ENCODE data around the gene KLHL22. TPM values are rescaled to one million over a fixed set of nuclear protein-coding genes. Genes with fewer than 3 reads are reported as not detected.
A peak's percentile ranks its signal among the peaks of the same experiment; 100 is the strongest.
"Not testable (repeated sequence)": the region's sequence is repeated elsewhere in the genome, so short reads cannot be mapped to it uniquely, and the experiment has no call there.

Gene KLHL22
- total RNA-seq, 1 donor from 2014 or later = 58.4 TPM

DNA sequence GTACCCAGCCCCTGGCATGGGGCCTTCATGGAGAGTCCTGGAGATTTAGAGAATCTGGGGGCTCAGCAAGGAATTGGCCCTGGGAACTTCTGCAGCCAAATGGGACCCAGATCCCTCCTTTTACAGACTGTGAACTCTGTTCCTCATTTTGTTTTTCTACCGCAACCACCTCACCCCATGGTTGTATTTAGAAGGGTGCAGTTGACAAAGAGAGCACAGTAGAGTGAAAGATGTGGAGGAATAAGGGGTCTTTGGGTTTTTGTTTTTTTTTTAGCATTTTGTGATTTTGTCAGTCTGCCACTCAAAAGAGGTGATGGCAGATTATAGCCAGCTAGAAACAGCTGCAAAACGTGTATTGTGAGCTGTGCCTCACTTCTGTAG, 99.7 kb downstream of the KLHL22 start:
- Mint-ChIP-seq H3K9me3 (no peaks in the 10 kb centered on the region), H3K4me3 (peak overlapping the region; percentile 90), H3K27ac (no peak overlapping the region), H3K4me1 (peaks cover 37% of the 10 kb centered on the region), H3K27me3 (ENCODE audit: low read depth) (no peaks in the 10 kb centered on the region), H3K36me3 (peaks cover 6% of the 10 kb centered on the region)
- TF ChIP-seq, protein P1, sequence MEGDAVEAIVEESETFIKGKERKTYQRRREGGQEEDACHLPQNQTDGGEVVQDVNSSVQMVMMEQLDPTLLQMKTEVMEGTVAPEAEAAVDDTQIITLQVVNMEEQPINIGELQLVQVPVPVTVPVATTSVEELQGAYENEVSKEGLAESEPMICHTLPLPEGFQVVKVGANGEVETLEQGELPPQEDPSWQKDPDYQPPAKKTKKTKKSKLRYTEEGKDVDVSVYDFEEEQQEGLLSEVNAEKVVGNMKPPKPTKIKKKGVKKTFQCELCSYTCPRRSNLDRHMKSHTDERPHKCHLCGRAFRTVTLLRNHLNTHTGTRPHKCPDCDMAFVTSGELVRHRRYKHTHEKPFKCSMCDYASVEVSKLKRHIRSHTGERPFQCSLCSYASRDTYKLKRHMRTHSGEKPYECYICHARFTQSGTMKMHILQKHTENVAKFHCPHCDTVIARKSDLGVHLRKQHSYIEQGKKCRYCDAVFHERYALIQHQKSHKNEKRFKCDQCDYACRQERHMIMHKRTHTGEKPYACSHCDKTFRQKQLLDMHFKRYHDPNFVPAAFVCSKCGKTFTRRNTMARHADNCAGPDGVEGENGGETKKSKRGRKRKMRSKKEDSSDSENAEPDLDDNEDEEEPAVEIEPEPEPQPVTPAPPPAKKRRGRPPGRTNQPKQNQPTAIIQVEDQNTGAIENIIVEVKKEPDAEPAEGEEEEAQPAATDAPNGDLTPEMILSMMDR (IDR thresholded peaks at IDR 0.05; ENCODE audit: unreplicated experiment) = no peak
- no peak for DNase-seq (ENCODE audit: low spot score in 2 of 2, unreplicated experiment in 2 of 2)

DNA sequence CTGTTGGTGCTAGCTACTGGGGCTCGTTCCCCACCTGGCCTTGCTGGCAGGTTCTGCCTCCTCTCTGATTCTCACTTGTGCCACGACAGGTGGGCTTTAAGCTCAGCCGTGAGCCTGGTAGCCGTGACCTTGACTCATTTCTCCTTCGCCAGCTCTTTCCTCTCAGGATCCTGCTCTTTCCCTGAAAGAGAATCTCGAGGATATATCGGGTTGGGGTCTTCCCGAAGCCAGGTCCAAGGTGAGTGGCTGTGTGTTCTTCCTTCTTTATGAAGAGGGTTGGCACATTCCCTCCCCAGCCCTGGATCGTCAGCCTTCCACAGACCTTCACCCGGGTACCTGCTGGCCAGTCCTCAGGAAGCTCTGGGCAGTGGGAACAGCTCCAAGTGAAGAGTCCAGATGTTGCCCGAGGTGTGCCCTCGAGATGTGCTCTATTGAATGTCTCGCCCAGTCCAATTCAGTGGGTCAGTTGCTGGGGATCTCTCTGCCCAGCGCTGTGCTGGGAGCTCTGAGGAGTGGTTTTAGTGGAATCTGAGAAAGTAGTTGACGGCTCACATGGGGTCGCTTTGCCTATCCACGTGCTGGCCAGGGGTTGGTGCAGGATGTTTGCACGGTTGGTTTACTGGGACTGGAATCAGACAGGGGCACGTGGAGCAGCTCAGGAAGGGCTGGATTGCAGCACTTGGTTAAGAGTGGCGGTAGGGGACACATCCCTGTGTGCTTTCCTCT, 100.3 kb downstream of the KLHL22 start:
- peak overlapping the region; percentile 90 for H3K4me3 Mint-ChIP-seq
- TF ChIP-seq, protein P1 (IDR thresholded peaks at IDR 0.05; ENCODE audit: unreplicated experiment) = no peak
- peaks cover 37% of the 10 kb centered on the region for H3K4me1 Mint-ChIP-seq
- H3K27me3 Mint-ChIP-seq (ENCODE audit: low read depth) = no peaks in the 10 kb centered on the region
- H3K9me3 Mint-ChIP-seq = no peaks in the 10 kb centered on the region
- peak overlapping the region; percentile 79 for H3K27ac Mint-ChIP-seq
- peaks cover 6% of the 10 kb centered on the region for H3K36me3 Mint-ChIP-seq
- no peak for DNase-seq (ENCODE audit: low spot score in 2 of 2, unreplicated experiment in 2 of 2)

DNA sequence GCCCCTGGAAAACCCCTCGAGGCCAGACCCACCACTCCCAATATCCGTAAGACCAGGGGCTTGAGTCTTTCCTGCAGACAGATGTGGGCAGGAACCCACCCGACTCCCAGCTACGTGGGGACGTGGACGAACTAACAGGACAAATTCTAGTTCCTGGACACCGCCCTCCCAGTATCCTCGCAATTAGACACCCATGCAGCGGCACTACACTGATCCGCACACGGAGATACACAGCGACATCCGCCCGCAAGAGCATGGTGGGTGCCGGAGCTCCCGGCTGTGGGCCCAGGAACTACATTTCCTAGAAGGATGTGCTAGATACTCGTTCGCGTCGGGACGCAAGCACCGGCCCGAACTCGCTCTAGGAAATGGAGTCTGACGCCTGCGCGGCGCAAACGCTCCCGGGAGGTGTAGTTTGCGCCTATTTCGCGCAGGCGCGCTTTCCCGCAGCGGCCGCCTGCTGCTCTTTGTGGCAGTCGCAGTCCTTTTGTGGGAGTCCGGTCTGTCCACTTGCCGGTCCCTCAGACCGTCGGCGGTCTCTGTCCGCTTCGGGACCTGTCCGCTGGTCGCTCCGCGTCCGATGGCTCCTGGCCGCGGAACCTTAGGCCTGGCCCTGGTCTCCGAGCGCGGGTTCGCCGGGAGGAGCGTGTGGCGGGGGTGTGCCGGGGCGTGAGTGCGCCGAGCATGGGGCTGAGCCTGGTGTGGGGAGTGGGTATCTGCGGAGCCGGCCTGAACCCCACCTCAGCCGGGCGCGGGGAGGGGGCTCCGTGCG, 101.7 kb downstream of the KLHL22 start, which contains the start of gene ZNF74:
Gene ZNF74, plus strand, starts transcription at position 447 of the 772 bp plus-strand sequence. CDS start 478 bp downstream, outside the sequence.
- peaks cover 3% of the 10 kb centered on the region for H3K36me3 Mint-ChIP-seq
- peak within 1 kb of the TSS; percentile 90 for H3K4me3 Mint-ChIP-seq
- peak; percentile 80 to 87 for DNase-seq (ENCODE audit: low spot score in 2 of 2, unreplicated experiment in 2 of 2)
- TF ChIP-seq, protein P1 (IDR thresholded peaks at IDR 0.05; ENCODE audit: unreplicated experiment) = no peak
- peaks cover 32% of the 10 kb centered on the region for H3K4me1 Mint-ChIP-seq
- H3K27me3 Mint-ChIP-seq (ENCODE audit: low read depth) = no peaks in the 10 kb centered on the region
- H3K9me3 Mint-ChIP-seq = peaks cover 5% of the 10 kb centered on the region
- peak within 1 kb of the TSS; percentile 92 for H3K27ac Mint-ChIP-seq

DNA sequence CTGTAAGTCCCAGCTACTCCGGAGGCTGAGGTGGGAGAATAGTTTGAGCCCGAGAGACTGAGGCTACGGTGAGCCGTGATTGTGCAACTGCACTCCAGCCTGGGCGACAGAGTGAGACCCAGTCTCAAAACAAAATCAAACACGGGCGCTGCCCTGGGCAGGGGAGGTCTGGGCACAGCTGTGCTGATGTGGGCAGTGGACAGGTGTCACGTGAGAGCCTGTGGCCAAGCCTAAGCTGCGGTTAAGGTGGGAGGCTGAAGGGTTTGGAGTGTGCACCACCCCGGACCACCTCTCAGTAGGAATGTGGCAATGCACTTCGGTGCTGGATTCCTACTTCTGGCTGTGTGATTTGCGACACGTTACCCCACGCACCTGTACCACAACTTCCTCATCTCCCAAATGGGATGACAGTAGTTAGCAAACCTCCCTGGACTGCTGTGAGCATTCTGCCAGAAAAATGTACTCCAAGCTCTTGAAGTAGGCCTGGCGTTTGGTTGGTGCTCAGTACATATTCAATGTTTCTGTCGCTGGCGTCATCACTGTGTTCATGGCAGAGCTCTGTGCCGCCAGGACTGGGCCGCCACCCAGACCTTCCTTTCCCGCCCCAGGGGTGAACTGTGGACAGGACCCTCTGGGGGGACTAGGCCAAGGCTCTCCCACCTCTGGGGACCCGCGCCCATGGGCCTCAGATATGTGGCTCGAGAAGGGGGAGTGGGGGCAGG, 102.5 kb downstream of the KLHL22 start:
- Mint-ChIP-seq H3K9me3 (peaks cover 6% of the 10 kb centered on the region), H3K27ac (peak overlapping the region; percentile 92), H3K4me1 (peaks cover 28% of the 10 kb centered on the region), H3K27me3 (ENCODE audit: low read depth) (no peaks in the 10 kb centered on the region), H3K36me3 (peaks cover 3% of the 10 kb centered on the region), H3K4me3 (peak overlapping the region; percentile 90)
- DNase-seq (ENCODE audit: low spot score in 2 of 2, unreplicated experiment in 2 of 2) = no peak
- TF ChIP-seq, protein P1 (IDR thresholded peaks at IDR 0.05; ENCODE audit: unreplicated experiment) = no peak

DNA sequence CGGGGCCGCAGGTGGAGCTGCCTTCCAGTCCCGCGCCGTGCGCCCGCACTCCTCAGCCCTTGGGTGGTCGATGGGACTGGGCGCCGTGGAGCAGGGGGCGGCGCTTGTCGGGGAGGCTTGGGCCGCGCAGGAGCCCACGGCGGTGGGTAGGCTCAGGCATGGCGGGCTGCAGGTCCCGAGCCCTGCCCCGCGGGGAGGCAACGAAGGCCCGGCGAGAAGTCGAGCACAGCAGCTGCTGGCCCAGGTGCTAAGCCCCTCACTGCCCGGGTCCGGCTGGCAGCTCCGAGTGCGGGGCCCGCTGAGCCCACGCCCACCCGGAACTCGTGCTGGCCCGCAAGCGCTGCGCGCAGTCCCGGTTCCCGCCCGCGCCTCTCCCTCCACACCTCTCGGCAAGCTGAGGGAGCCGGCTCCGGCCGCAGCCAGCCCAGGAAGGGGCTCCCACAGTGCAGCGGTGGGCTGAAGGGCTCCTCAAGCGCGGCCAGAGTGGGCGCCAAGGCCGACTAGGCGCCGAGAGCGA, 103.2 kb downstream of the KLHL22 start:
- not testable (repeated sequence) for H3K36me3 Mint-ChIP-seq; DNase-seq (ENCODE audit: low spot score in 2 of 2, unreplicated experiment in 2 of 2); H3K4me3 Mint-ChIP-seq; H3K9me3 Mint-ChIP-seq; H3K27ac Mint-ChIP-seq; H3K27me3 Mint-ChIP-seq (ENCODE audit: low read depth)
- H3K4me1 Mint-ChIP-seq = peaks cover 26% of the 10 kb centered on the region

Other genes starting within 250 kb of the KLHL22 start
- 8.9 to 10.0 TPM (median 9.5 TPM) in 3 replicates for gene RTN4R, start 227.5 kb downstream of the KLHL22 start, total RNA-seq
- 38.7 to 40.1 TPM (median 38.7 TPM) in 3 replicates for gene DGCR6L, start 175.7 kb downstream of the KLHL22 start, total RNA-seq
- 36.8 to 38.3 TPM (median 38.1 TPM) in 3 replicates for gene ZNF74, start 101.6 kb downstream of the KLHL22 start, total RNA-seq
- gene SCARF2, start 58.0 kb downstream of the KLHL22 start, total RNA-seq = 45.7 to 47.2 TPM (median 46.8 TPM) in 3 replicates
- gene MED15, start 11.8 kb upstream of the KLHL22 start, total RNA-seq = 129 to 135 TPM (median 129 TPM) in 3 replicates

Measured in mesothelial cell of epicardium (in vitro differentiated cells).